Eye (tissue), 1 donor: Measurements from ENCODE around the gene SPDYC.
A peak's percentile ranks its signal among the peaks of the same experiment; 100 is the strongest.

Experiments used
- DNase-seq: peaks from one replicate; pipeline ENCODE4 v3.0.0-alpha.2; 2015

SPDYC gene

GRCh38 chr11:65208785-65209710, 39.0 kb downstream of the SPDYC start:
- DNase-seq, result no peak

GRCh38 chr11:65209711-65210360, 39.8 kb downstream of the SPDYC start:
- DNase-seq, result no peak

GRCh38 chr11:65210361-65210731, 40.3 kb downstream of the SPDYC start:
- DNase-seq, result no peak

GRCh38 chr11:65210748-65211147, 40.7 kb downstream of the SPDYC start:
- no peak for DNase-seq

- no peak for DNase-seq
These were observed 41.5 kb downstream of the SPDYC start for GRCh38 chr11:65211293-65212105.

GRCh38 chr11:65212226-65212801, 42.3 kb downstream of the SPDYC start:
- DNase-seq, result no peak

GRCh38 chr11:65213322-65214211, 43.5 kb downstream of the SPDYC start:
- DNase-seq, result no peak

- no peak for DNase-seq
These were observed 44.3 kb downstream of the SPDYC start for GRCh38 chr11:65214212-65214845.

GRCh38 chr11:65215441-65216076, 45.5 kb downstream of the SPDYC start:
- peak; percentile 29 for DNase-seq

- DNase-seq, result no peak
These were observed 46.8 kb downstream of the SPDYC start for GRCh38 chr11:65216830-65217229.

- no peak for DNase-seq
These were observed 47.7 kb downstream of the SPDYC start for GRCh38 chr11:65217441-65218423.

- no peak for DNase-seq
These were observed 48.4 kb downstream of the SPDYC start for GRCh38 chr11:65218446-65218845.

GRCh38 chr11:65219930-65220213, 49.8 kb downstream of the SPDYC start:
- DNase-seq, result no peak

GRCh38 chr11:65221026-65221425, 51.0 kb downstream of the SPDYC start:
- no peak for DNase-seq
